ENCODE measurements around the gene TAAR1. TPM values are rescaled to one million over a fixed set of nuclear protein-coding genes. Genes with fewer than 3 reads are reported as not detected.

TAAR1 gene
- total and polyA plus RNA-seq, 2 experiments from 2014 or later: not detected

DNA sequence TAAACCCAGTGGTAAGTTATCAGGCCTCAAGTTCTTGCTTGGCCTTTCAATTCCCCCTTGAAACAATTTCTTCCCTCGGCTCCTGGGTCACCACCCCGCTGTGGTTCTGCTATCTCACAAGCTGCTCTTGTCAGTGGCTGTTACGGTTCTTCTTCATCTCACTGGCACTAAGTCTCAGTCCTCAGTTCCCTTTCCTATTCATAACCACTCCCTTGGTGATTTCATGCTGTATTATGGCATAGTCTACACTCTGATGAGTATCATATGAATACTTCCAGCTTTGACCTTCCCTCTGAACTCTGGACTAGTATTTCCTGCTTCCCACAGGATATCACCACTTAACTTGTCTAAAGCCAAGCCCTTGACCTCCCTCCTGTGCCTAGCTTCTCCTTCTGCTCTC is 7.9 kb downstream of the TAAR1 start:
- TF ChIP-seq REST (IDR thresholded peaks at IDR 0.05; ENCODE audit: unreplicated experiment) (no peak), JUNB (IDR thresholded peaks at IDR 0.05; ENCODE audit: unreplicated experiment) (no peak), ZNF331 (CRISPR knock-in tag; IDR thresholded peaks at IDR 0.05; ENCODE audit: low read depth) (no peak), EZH2 (IDR thresholded peaks at IDR 0.05; ENCODE audit: low read depth, unreplicated experiment) (no peak), EZH2phosphoT487 (IDR thresholded peaks at IDR 0.05; ENCODE audit: unreplicated experiment) (no peak), CREB1 (CRISPR knock-in tag; IDR thresholded peaks at IDR 0.05; ENCODE audit: low read depth) (no peak), ZNF114 (CRISPR knock-in tag; IDR thresholded peaks at IDR 0.05) (no peak), POLR2AphosphoS5 (IDR thresholded peaks at IDR 0.05; ENCODE audit: low read depth) (no peak)
- TF ChIP-seq, protein P1, sequence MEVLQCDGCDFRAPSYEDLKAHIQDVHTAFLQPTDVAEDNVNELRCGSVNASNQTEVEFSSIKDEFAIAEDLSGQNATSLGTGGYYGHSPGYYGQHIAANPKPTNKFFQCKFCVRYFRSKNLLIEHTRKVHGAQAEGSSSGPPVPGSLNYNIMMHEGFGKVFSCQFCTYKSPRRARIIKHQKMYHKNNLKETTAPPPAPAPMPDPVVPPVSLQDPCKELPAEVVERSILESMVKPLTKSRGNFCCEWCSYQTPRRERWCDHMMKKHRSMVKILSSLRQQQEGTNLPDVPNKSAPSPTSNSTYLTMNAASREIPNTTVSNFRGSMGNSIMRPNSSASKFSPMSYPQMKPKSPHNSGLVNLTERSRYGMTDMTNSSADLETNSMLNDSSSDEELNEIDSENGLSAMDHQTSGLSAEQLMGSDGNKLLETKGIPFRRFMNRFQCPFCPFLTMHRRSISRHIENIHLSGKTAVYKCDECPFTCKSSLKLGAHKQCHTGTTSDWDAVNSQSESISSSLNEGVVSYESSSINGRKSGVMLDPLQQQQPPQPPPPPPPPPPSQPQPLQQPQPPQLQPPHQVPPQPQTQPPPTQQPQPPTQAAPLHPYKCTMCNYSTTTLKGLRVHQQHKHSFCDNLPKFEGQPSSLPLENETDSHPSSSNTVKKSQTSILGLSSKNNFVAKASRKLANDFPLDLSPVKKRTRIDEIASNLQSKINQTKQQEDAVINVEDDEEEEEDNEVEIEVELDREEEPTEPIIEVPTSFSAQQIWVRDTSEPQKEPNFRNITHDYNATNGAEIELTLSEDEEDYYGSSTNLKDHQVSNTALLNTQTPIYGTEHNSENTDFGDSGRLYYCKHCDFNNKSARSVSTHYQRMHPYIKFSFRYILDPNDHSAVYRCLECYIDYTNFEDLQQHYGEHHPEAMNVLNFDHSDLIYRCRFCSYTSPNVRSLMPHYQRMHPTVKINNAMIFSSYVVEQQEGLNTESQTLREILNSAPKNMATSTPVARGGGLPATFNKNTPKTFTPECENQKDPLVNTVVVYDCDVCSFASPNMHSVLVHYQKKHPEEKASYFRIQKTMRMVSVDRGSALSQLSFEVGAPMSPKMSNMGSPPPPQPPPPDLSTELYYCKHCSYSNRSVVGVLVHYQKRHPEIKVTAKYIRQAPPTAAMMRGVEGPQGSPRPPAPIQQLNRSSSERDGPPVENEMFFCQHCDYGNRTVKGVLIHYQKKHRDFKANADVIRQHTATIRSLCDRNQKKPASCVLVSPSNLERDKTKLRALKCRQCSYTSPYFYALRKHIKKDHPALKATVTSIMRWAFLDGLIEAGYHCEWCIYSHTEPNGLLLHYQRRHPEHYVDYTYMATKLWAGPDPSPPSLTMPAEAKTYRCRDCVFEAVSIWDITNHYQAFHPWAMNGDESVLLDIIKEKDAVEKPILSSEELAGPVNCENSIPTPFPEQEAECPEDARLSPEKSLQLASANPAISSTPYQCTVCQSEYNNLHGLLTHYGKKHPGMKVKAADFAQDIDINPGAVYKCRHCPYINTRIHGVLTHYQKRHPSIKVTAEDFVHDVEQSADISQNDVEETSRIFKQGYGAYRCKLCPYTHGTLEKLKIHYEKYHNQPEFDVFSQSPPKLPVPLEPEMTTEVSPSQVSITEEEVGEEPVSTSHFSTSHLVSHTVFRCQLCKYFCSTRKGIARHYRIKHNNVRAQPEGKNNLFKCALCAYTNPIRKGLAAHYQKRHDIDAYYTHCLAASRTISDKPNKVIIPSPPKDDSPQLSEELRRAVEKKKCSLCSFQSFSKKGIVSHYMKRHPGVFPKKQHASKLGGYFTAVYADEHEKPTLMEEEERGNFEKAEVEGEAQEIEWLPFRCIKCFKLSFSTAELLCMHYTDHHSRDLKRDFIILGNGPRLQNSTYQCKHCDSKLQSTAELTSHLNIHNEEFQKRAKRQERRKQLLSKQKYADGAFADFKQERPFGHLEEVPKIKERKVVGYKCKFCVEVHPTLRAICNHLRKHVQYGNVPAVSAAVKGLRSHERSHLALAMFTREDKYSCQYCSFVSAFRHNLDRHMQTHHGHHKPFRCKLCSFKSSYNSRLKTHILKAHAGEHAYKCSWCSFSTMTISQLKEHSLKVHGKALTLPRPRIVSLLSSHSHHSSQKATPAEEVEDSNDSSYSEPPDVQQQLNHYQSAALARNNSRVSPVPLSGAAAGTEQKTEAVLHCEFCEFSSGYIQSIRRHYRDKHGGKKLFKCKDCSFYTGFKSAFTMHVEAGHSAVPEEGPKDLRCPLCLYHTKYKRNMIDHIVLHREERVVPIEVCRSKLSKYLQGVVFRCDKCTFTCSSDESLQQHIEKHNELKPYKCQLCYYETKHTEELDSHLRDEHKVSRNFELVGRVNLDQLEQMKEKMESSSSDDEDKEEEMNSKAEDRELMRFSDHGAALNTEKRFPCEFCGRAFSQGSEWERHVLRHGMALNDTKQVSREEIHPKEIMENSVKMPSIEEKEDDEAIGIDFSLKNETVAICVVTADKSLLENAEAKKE (CRISPR knock-in tag; IDR thresholded peaks at IDR 0.05): no peak
- no peak for ATAC-seq

More for the DNA sequence above, 7.9 kb downstream of the TAAR1 start:
- H3K4me1 Mint-ChIP-seq: peaks cover 5% of the 10 kb centered on the region; the same call in 2 of the 3 replicates
- H3K4me2 ChIP-seq: no peak overlapping the region
- H3K4me3 Mint-ChIP-seq: no peak overlapping the region
- no peaks in the 10 kb centered on the region for H3K79me2 ChIP-seq (replicated peaks; ENCODE audit: insufficient read depth)
- H4K20me1 ChIP-seq (replicated peaks; ENCODE audit: insufficient read depth): no peaks in the 10 kb centered on the region
- H3K27me3 Mint-ChIP-seq (ENCODE audit: insufficient read depth, low read depth, poor library complexity): no peaks in the 10 kb centered on the region
- no peak overlapping the region for H3K4me3 ChIP-seq
- no peak for DNase-seq (ENCODE audit: low spot score)
- H3K27ac Mint-ChIP-seq: no peak overlapping the region
- H3F3A ChIP-seq (replicated peaks; ENCODE audit: low read depth): no peaks in the 10 kb centered on the region
- no peaks in the 10 kb centered on the region for H3K9me3 Mint-ChIP-seq
- H3K4me1 ChIP-seq (ENCODE audit: insufficient read depth): peaks cover 7% of the 10 kb centered on the region; the same call in 1 of the 2 replicates
- H3K36me3 Mint-ChIP-seq (ENCODE audit: low read depth): no peaks in the 10 kb centered on the region
- no peak overlapping the region; the same call in 1 of the 2 replicates for H3K27ac ChIP-seq (ENCODE audit: low read depth)
- H3K9me2 ChIP-seq (ENCODE audit: insufficient read depth): peaks cover 19% of the 10 kb centered on the region
- H3K36me3 ChIP-seq (ENCODE audit: insufficient read depth): no peaks in the 10 kb centered on the region
- H3K27me3 ChIP-seq (ENCODE audit: insufficient read depth): no peaks in the 10 kb centered on the region
- H2AFZ ChIP-seq: no peak overlapping the region
